ENCODE measurements around the gene SNCG.
"Not testable (repeated sequence)": the region's sequence is repeated elsewhere in the genome, so short reads cannot be mapped to it uniquely, and the experiment has no call there.

DNA sequence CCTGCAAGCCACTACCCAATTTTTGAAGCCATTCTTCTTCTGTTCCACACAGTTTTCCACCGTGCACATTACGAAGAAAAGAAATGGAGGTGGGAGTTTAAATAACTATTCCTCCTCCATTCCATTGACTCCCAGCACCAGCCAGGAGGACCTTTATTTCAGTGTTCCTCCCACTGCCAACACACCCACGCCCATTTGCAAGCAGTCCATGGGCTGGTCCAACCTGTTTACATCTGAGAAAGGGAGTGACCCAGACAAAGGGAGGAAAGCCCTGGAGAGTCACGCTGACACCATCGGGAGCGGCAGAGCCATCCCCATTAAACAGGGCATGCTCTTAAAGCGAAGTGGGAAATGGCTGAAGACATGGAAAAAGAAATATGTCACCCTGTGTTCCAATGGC, 49.9 kb downstream of the SNCG start:
- TF ChIP-seq POLR2A (IDR thresholded peaks at IDR 0.05) = not testable (repeated sequence)
- TF ChIP-seq, protein P1, sequence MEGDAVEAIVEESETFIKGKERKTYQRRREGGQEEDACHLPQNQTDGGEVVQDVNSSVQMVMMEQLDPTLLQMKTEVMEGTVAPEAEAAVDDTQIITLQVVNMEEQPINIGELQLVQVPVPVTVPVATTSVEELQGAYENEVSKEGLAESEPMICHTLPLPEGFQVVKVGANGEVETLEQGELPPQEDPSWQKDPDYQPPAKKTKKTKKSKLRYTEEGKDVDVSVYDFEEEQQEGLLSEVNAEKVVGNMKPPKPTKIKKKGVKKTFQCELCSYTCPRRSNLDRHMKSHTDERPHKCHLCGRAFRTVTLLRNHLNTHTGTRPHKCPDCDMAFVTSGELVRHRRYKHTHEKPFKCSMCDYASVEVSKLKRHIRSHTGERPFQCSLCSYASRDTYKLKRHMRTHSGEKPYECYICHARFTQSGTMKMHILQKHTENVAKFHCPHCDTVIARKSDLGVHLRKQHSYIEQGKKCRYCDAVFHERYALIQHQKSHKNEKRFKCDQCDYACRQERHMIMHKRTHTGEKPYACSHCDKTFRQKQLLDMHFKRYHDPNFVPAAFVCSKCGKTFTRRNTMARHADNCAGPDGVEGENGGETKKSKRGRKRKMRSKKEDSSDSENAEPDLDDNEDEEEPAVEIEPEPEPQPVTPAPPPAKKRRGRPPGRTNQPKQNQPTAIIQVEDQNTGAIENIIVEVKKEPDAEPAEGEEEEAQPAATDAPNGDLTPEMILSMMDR (IDR thresholded peaks at IDR 0.05) = not testable (repeated sequence)
